Measurements from ENCODE around the gene KCNQ1. TPM values are rescaled to one million over a fixed set of nuclear protein-coding genes. Genes with fewer than 3 reads are reported as not detected.

KCNQ1 gene
- total and polyA plus RNA-seq, 2 of the 13 experiments (the other 11 are each of a cell fraction or from before 2014, with no cell fraction given) = 0.02 to 0.08 TPM

DNA sequence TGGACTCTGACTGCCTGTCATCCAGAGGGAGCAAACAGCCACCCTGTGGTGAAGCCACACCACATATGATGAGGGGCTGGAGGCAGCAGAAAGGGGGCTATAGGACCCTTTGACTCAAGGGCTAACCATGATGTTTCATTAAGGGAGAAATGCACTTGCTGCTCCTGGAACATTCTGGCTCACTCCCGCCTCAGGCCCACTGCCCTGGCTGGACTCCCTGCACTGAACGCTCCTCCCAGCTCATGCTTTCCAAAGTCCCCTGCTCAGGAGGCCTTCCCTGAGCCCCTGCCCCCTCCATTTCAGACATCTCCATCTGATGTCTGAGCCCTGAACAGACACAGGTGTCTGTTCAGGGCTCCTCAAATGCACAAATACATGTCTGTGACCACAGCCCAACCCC, 371.7 kb downstream of the KCNQ1 start:
- Histone ChIP-seq H3K27me3 (ENCODE audit: control insufficient read depth in 1 of 2, insufficient read depth in 2 of 2, low read length in 2 of 2) (peaks cover 6 to 52% of the 10 kb centered on the region in 2 experiments; a peak in 4 of 5 replicates), H3K9ac (ENCODE audit: insufficient read depth, low read depth, low read length) (no peak overlapping the region), H3K4me1 (ENCODE audit: insufficient read depth, low read length) (no peaks in the 10 kb centered on the region), H3K9me3 (ENCODE audit: low read length) (peaks cover 11% of the 10 kb centered on the region), H3K36me3 (replicated peaks in 1 of 2; ENCODE audit: control insufficient read depth in 1 of 2, insufficient read depth in 2 of 2, low read length in 2 of 2) (no peaks in the 10 kb centered on the region), H3K4me3 (replicated peaks in 1 of 3; ENCODE audit: insufficient read depth in 1 of 3, low read depth in 2 of 3, low read length in 3 of 3) (no peak overlapping the region), H3K27ac (ENCODE audit: extremely low read length, insufficient read depth, low read length) (no peak overlapping the region), H3K79me2 (ENCODE audit: insufficient read depth, low read length) (no peaks in the 10 kb centered on the region), H3K4me2 (ENCODE audit: low read depth, low read length) (no peak overlapping the region), H4K20me1 (ENCODE audit: insufficient read depth, low read length) (0 out of 2 replicates have a peak, but pooled peaks cover 5% of the 10 kb centered on the region), H2AFZ (ENCODE audit: low read length) (no peak overlapping the region)
- CTCF ChIA-PET (ENCODE audit: low intra/inter-chr PET ratio, low total read pairs) = no interaction called here
- no TSS peak for BruUV-seq (replicated peaks)
- ATAC-seq (no peak), DNase-seq (ENCODE audit: low spot score) (no peak), FAIRE-seq (no peak)
- WGBS (ENCODE audit: low lambda C conversion rate) = no CpG with 5 or more reads among the region's 2 CpGs
- POLR2A ChIA-PET = no interaction called here
- in situ Hi-C loops (cut with HindIII; ENCODE audit: extremely low pct_ligation_motif_present, low pct_unique_long_range_greater_than_20kb) = no loop called here
- no peak for TF ChIP-seq TEAD2 (CRISPR knock-in tag; IDR thresholded peaks at IDR 0.05)
- no peak for TF ChIP-seq SSRP1 (CRISPR knock-in tag; IDR thresholded peaks at IDR 0.05)
- TF ChIP-seq, protein P1, sequence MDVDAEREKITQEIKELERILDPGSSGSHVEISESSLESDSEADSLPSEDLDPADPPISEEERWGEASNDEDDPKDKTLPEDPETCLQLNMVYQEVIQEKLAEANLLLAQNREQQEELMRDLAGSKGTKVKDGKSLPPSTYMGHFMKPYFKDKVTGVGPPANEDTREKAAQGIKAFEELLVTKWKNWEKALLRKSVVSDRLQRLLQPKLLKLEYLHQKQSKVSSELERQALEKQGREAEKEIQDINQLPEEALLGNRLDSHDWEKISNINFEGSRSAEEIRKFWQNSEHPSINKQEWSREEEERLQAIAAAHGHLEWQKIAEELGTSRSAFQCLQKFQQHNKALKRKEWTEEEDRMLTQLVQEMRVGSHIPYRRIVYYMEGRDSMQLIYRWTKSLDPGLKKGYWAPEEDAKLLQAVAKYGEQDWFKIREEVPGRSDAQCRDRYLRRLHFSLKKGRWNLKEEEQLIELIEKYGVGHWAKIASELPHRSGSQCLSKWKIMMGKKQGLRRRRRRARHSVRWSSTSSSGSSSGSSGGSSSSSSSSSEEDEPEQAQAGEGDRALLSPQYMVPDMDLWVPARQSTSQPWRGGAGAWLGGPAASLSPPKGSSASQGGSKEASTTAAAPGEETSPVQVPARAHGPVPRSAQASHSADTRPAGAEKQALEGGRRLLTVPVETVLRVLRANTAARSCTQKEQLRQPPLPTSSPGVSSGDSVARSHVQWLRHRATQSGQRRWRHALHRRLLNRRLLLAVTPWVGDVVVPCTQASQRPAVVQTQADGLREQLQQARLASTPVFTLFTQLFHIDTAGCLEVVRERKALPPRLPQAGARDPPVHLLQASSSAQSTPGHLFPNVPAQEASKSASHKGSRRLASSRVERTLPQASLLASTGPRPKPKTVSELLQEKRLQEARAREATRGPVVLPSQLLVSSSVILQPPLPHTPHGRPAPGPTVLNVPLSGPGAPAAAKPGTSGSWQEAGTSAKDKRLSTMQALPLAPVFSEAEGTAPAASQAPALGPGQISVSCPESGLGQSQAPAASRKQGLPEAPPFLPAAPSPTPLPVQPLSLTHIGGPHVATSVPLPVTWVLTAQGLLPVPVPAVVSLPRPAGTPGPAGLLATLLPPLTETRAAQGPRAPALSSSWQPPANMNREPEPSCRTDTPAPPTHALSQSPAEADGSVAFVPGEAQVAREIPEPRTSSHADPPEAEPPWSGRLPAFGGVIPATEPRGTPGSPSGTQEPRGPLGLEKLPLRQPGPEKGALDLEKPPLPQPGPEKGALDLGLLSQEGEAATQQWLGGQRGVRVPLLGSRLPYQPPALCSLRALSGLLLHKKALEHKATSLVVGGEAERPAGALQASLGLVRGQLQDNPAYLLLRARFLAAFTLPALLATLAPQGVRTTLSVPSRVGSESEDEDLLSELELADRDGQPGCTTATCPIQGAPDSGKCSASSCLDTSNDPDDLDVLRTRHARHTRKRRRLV (CRISPR knock-in tag; IDR thresholded peaks at IDR 0.05) = no peak
- no peak for TF ChIP-seq ZNF780A (CRISPR knock-in tag; IDR thresholded peaks at IDR 0.05)
- no peak for TF ChIP-seq ZNF383 (CRISPR knock-in tag; IDR thresholded peaks at IDR 0.05; ENCODE audit: borderline replicate concordance)
- TF ChIP-seq FOXJ3 (CRISPR knock-in tag; IDR thresholded peaks at IDR 0.05; ENCODE audit: borderline replicate concordance) = no peak
- no peak for TF ChIP-seq ZNF143 (CRISPR knock-in tag; IDR thresholded peaks at IDR 0.05)
- intact Hi-C loops (cut with micrococcal nuclease; ENCODE audit: unreplicated experiment) = no loop called here

Data from HepG2 (cell line).